Bronchial epithelial cell (primary cell): ENCODE data around the gene FBXO15. TPM values are rescaled to one million over a fixed set of nuclear protein-coding genes. Genes with fewer than 3 reads are reported as not detected.

Experiments used
- DNase-seq: peaks from one replicate; pipeline ENCODE4 v3.0.0-alpha.2; 2010; ENCODE audit warnings: low read depth
- FAIRE-seq: peaks from 2 replicates; lab custom pipeline; 2011; peaks lifted over from hg19 to GRCh38; lab: Jason Lieb, UNC
- H3K27me3 ChIP-seq: 2 replicates; pipeline ENCODE4 v1.5.1; 2011; ENCODE audit warnings: low read length; ENCODE audit not compliant: control insufficient read depth, insufficient read depth
- H3K36me3 ChIP-seq: 2 replicates; pipeline ENCODE4 v1.5.1; 2011; ENCODE audit warnings: low read length; ENCODE audit not compliant: control insufficient read depth, insufficient read depth
- H3K4me3 ChIP-seq: 2 replicates; pipeline ENCODE4 v1.5.1; 2011; ENCODE audit warnings: mild to moderate bottlenecking, low read depth, low read length, control low read depth
- CTCF ChIP-seq: IDR thresholded peaks from 2 replicates; pipeline ENCODE4 v1.5.1; 2011; ENCODE audit warnings: mild to moderate bottlenecking, moderate library complexity, low read length, control low read depth, inconsistent platforms; ENCODE audit not compliant: insufficient read depth, severe bottlenecking
- total RNA-seq: library from RNA; depleted of rRNA; stranded (reverse); fragments of >200 nt; gene quantifications from 2 replicates; pipeline ENCODE4 v1.2.1, GENCODE V29; 2014

The FBXO15 gene
- total RNA-seq, 1 donor from 2014 or later = not detected

DNA sequence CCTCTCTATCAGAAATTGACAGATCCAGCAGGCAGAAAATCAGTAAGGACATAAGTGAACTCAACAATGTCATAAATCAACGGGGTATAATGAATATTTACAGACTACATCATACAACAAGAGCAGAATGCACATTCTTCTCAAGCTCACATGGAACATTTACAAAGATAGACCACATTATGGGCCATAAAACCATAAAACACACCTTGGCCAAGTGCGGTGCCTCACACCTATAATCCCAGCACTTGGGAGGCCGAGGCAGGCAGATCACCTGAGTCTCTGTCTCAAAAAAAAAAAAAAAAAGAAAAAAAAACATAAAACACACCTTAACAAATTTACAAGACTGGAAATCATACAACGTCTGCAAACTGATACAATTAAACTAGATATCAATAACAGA, 36.7 kb downstream of the FBXO15 start:
- no peaks in the 10 kb centered on the region for H3K36me3 ChIP-seq
- no peaks in the 10 kb centered on the region for H3K27me3 ChIP-seq
- no peak for TF ChIP-seq CTCF
- H3K4me3 ChIP-seq = no peak overlapping the region
- no peak for DNase-seq
- no peak for FAIRE-seq

- Histone ChIP-seq H3K36me3 (no peaks in the 10 kb centered on the region), H3K4me3 (no peak overlapping the region), H3K27me3 (no peaks in the 10 kb centered on the region)
- FAIRE-seq = no peak
- TF ChIP-seq CTCF = no peak
- no peak for DNase-seq
Observed at GRCh38 chr18:74110149-74110548, 37.5 kb downstream of the FBXO15 start.

GRCh38 chr18:74108460-74108859, 39.2 kb downstream of the FBXO15 start:
- Histone ChIP-seq H3K27me3 (no peaks in the 10 kb centered on the region), H3K36me3 (no peaks in the 10 kb centered on the region), H3K4me3 (no peak overlapping the region)
- FAIRE-seq = no peak
- no peak for TF ChIP-seq CTCF
- no peak for DNase-seq

DNA sequence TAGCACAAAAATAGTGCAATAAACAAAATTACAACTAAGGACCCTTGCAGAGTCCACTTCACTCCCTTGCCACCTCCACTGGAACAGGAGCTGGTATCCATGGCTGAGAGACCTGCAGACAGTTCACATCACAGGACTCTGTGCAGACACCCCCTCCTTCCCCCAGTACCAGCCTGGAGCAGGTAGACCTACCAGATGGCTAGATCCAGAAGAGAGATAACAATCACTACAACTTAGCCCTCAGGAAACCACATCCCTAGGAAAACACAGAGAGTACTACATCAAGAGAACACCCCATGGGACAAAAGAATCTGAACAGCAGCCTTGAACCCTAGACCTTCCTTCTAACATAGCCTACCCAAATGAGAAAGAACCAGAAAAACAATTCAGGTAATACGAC, 49.8 kb downstream of the FBXO15 start:
- no peaks in the 10 kb centered on the region for H3K27me3 ChIP-seq
- FAIRE-seq (no peak), DNase-seq (no peak)
- H3K36me3 ChIP-seq = no peaks in the 10 kb centered on the region
- TF ChIP-seq CTCF = no peak
- H3K4me3 ChIP-seq = no peak overlapping the region

- no peak for FAIRE-seq
- H3K36me3 ChIP-seq = no peaks in the 10 kb centered on the region
- no peak for TF ChIP-seq CTCF
- H3K4me3 ChIP-seq = no peak overlapping the region
- H3K27me3 ChIP-seq = no peaks in the 10 kb centered on the region
- DNase-seq = no peak
Observed at GRCh38 chr18:74092922-74093321, 54.7 kb downstream of the FBXO15 start.

GRCh38 chr18:74084184-74084855, 63.3 kb downstream of the FBXO15 start:
- no peaks in the 10 kb centered on the region for H3K27me3 ChIP-seq
- H3K36me3 ChIP-seq = no peaks in the 10 kb centered on the region
- no peak for TF ChIP-seq CTCF
- no peak overlapping the region for H3K4me3 ChIP-seq
- no peak for DNase-seq
- no peak for FAIRE-seq
